Body of pancreas (tissue), 4 donors: ENCODE data around the gene SEC14L1.

ENCODE experiments used
- CTCF ChIP-seq, 7 experiments: fragments of 450-650 bp in 4 of 7; fragments of 200-600 bp in 3 of 7; sonication (generic) in 3 of 7; IDR thresholded peaks; one replicate each; pipeline ENCODE4 v1.5.1; 2016 to 2019; ENCODE audit warnings: antibody characterized with exemption in 7 of 7
- POLR2A ChIP-seq, 3 donors: fragments of 450-650 bp; IDR thresholded peaks; one replicate each; pipeline ENCODE4 v1.6.1; 2016; ENCODE audit warnings: antibody characterized with exemption in 3 of 3, mild to moderate bottlenecking in 2 of 3

GRCh38 chr17:77247609-77248008, 106.8 kb downstream of the SEC14L1 start:
- TF ChIP-seq POLR2A (IDR thresholded peaks at IDR 0.05) (no peak), CTCF (IDR thresholded peaks at IDR 0.05) (no peak)
